ENCODE results near the gene LIN54. TPM values are rescaled to one million over a fixed set of nuclear protein-coding genes. Genes with fewer than 3 reads are reported as not detected.

The LIN54 gene
- polyA plus RNA-seq, 1 of the 3 experiments (the other 2 are of a cell fraction), result 6.4 TPM

- TF ChIP-seq USF2 (IDR thresholded peaks at IDR 0.05; ENCODE audit: borderline replicate concordance, low read depth, low read length), result no peak
- TF ChIP-seq PBX3 (IDR thresholded peaks at IDR 0.05), result no peak
- no peak for TF ChIP-seq RFX5 (IDR thresholded peaks at IDR 0.05; ENCODE audit: low read length)
- TF ChIP-seq ELF1 (IDR thresholded peaks at IDR 0.05), result no peak
- TF ChIP-seq USF1 (IDR thresholded peaks at IDR 0.05; ENCODE audit: borderline replicate concordance, low read depth), result no peak
Measured at GRCh38 chr4:82951196-82951595, 59.4 kb downstream of the LIN54 start (continued).

- WGBS (ENCODE audit: low lambda C conversion rate), result 100% methylated on average over 1 of the region's 1 CpG
- Histone ChIP-seq H3K9ac (no peak overlapping the region), H3K4me1 (ENCODE audit: control insufficient read depth in 1 of 2, insufficient read depth in 2 of 2, low read depth in 1 of 2, low read length in 1 of 2) (no peaks in the 10 kb centered on the region), H3K4me2 (no peak overlapping the region), H3K9me3 (no peaks in the 10 kb centered on the region), H3K79me2 (ENCODE audit: insufficient read depth) (peaks cover 13% of the 10 kb centered on the region; the same call in 1 of the 2 replicates), H3K4me3 (ENCODE audit: low read depth in 2 of 2, low read length in 1 of 2) (no peak overlapping the region), H3F3A (replicated peaks; ENCODE audit: insufficient read depth) (peaks cover 5% of the 10 kb centered on the region), H2AFZ (ENCODE audit: low read depth) (no peak overlapping the region), H4K20me1 (ENCODE audit: insufficient read depth) (no peaks in the 10 kb centered on the region), H3K36me3 (replicated peaks in 1 of 2; ENCODE audit: control insufficient read depth in 1 of 2, insufficient read depth in 2 of 2, low read length in 1 of 2) (peaks cover 0 to 4% of the 10 kb centered on the region in 2 experiments), H3K9me2 (no peaks in the 10 kb centered on the region), H3K27me3 (ENCODE audit: insufficient read depth) (no peaks in the 10 kb centered on the region), H3K27ac (ENCODE audit: low read depth in 2 of 2, low read length in 1 of 2) (peak overlapping the region in 1 of 2 experiments; percentile 40; a peak in 2 of 4 replicates)
- POLR2A ChIA-PET, result no interaction called here
- CTCF ChIA-PET, result no interaction called here
- 0 out of 2 replicates have a peak, but pooled peaks have one; percentile 29 for TF ChIP-seq JUND (IDR thresholded peaks at IDR 0.05)
- no peak for TF ChIP-seq SMC3 (IDR thresholded peaks at IDR 0.05; ENCODE audit: low read depth, low read length)
- TF ChIP-seq, protein P1, sequence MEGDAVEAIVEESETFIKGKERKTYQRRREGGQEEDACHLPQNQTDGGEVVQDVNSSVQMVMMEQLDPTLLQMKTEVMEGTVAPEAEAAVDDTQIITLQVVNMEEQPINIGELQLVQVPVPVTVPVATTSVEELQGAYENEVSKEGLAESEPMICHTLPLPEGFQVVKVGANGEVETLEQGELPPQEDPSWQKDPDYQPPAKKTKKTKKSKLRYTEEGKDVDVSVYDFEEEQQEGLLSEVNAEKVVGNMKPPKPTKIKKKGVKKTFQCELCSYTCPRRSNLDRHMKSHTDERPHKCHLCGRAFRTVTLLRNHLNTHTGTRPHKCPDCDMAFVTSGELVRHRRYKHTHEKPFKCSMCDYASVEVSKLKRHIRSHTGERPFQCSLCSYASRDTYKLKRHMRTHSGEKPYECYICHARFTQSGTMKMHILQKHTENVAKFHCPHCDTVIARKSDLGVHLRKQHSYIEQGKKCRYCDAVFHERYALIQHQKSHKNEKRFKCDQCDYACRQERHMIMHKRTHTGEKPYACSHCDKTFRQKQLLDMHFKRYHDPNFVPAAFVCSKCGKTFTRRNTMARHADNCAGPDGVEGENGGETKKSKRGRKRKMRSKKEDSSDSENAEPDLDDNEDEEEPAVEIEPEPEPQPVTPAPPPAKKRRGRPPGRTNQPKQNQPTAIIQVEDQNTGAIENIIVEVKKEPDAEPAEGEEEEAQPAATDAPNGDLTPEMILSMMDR (IDR thresholded peaks at IDR 0.05), result no peak
- TF ChIP-seq CHD2 (IDR thresholded peaks at IDR 0.05; ENCODE audit: low read length, partially characterized antibody), result no peak
- no peak for TF ChIP-seq ELF1 (IDR thresholded peaks at IDR 0.05)
- no peak for TF ChIP-seq FOXM1 (IDR thresholded peaks at IDR 0.05; ENCODE audit: low read depth)
- no peak for TF ChIP-seq YY1 (IDR thresholded peaks at IDR 0.05; ENCODE audit: low read depth)
- TF ChIP-seq, protein P2, sequence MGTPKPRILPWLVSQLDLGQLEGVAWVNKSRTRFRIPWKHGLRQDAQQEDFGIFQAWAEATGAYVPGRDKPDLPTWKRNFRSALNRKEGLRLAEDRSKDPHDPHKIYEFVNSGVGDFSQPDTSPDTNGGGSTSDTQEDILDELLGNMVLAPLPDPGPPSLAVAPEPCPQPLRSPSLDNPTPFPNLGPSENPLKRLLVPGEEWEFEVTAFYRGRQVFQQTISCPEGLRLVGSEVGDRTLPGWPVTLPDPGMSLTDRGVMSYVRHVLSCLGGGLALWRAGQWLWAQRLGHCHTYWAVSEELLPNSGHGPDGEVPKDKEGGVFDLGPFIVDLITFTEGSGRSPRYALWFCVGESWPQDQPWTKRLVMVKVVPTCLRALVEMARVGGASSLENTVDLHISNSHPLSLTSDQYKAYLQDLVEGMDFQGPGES (IDR thresholded peaks at IDR 0.05; ENCODE audit: low read depth, low read length), result no peak
- TF ChIP-seq TAF1 (IDR thresholded peaks at IDR 0.05; ENCODE audit: borderline replicate concordance, low read depth, low read length), result no peak
- TF ChIP-seq FOXJ3 (CRISPR knock-in tag; IDR thresholded peaks at IDR 0.05), result no peak
- 0 out of 2 replicates have a peak, but pooled peaks have one; percentile 23 for TF ChIP-seq TCF12 (IDR thresholded peaks at IDR 0.05)
- TF ChIP-seq NFIC (IDR thresholded peaks at IDR 0.05; ENCODE audit: borderline replicate concordance), result peak; percentile 48; the same call in 1 of the 2 replicates
- TF ChIP-seq, protein P3, sequence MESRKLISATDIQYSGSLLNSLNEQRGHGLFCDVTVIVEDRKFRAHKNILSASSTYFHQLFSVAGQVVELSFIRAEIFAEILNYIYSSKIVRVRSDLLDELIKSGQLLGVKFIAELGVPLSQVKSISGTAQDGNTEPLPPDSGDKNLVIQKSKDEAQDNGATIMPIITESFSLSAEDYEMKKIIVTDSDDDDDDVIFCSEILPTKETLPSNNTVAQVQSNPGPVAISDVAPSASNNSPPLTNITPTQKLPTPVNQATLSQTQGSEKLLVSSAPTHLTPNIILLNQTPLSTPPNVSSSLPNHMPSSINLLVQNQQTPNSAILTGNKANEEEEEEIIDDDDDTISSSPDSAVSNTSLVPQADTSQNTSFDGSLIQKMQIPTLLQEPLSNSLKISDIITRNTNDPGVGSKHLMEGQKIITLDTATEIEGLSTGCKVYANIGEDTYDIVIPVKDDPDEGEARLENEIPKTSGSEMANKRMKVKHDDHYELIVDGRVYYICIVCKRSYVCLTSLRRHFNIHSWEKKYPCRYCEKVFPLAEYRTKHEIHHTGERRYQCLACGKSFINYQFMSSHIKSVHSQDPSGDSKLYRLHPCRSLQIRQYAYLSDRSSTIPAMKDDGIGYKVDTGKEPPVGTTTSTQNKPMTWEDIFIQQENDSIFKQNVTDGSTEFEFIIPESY (IDR thresholded peaks at IDR 0.05; ENCODE audit: borderline replicate concordance, low read depth), result no peak
- no peak for DNase-seq
Measured at GRCh38 chr4:82948647-82949204, 61.9 kb downstream of the LIN54 start.
